ENCODE data around the gene APAF1. TPM values are rescaled to one million over a fixed set of nuclear protein-coding genes. Genes with fewer than 3 reads are reported as not detected.
"Not testable (repeated sequence)": the region's sequence is repeated elsewhere in the genome, so short reads cannot be mapped to it uniquely, and the experiment has no call there.

APAF1 gene
- total and polyA plus RNA-seq, 2 of the 13 experiments (the other 11 are each of a cell fraction or from before 2014, with no cell fraction given) = 6.0 to 13.0 TPM

GRCh38 chr12:98597313-98597712 lies 47.8 kb upstream of the APAF1 start:
- CTCF ChIA-PET (ENCODE audit: low intra/inter-chr PET ratio, low total read pairs); in situ Hi-C loops (cut with HindIII; ENCODE audit: extremely low pct_ligation_motif_present, low pct_unique_long_range_greater_than_20kb); FAIRE-seq; ATAC-seq; BruUV-seq (replicated peaks); H3K9me3 ChIP-seq (ENCODE audit: low read length); H3K4me2 ChIP-seq (ENCODE audit: low read depth, low read length); H3K9ac ChIP-seq (ENCODE audit: insufficient read depth, low read depth, low read length); H3K27ac ChIP-seq (ENCODE audit: extremely low read length, insufficient read depth, low read length); H2AFZ ChIP-seq (ENCODE audit: low read length); H3K27me3 ChIP-seq (ENCODE audit: control insufficient read depth in 1 of 2, insufficient read depth in 2 of 2, low read length in 2 of 2); intact Hi-C loops (cut with micrococcal nuclease; ENCODE audit: unreplicated experiment); H3K4me3 ChIP-seq (replicated peaks in 1 of 3; ENCODE audit: insufficient read depth in 1 of 3, low read depth in 2 of 3, low read length in 3 of 3); DNase-seq (ENCODE audit: low spot score): not testable (repeated sequence)
- Histone ChIP-seq H3K79me2 (ENCODE audit: insufficient read depth, low read length) (peaks cover 48% of the 10 kb centered on the region), H4K20me1 (ENCODE audit: insufficient read depth, low read length) (peaks cover 27% of the 10 kb centered on the region), H3K36me3 (replicated peaks in 1 of 2; ENCODE audit: control insufficient read depth in 1 of 2, insufficient read depth in 2 of 2, low read length in 2 of 2) (peaks cover 16 to 55% of the 10 kb centered on the region in 2 experiments), H3K4me1 (ENCODE audit: insufficient read depth, low read length) (peaks cover 31% of the 10 kb centered on the region)
- TF ChIP-seq ZNF121 (CRISPR knock-in tag; IDR thresholded peaks at IDR 0.05) (peak; percentile 67), RBFOX2 (IDR thresholded peaks at IDR 0.05; ENCODE audit: low read depth, low read length) (peak; percentile 27; the same call in 1 of the 2 replicates)
- POLR2A ChIA-PET = interaction anchor here (0.9 kb wide), 1 partner anchor 46 kb away, joined by 3 read pairs; no protein-coding TSS in a partner anchor
- WGBS (ENCODE audit: low lambda C conversion rate) = 97% methylated on average over 5 of the region's 5 CpGs

GRCh38 chr12:98601924-98602323 lies 43.2 kb upstream of the APAF1 start:
- Histone ChIP-seq H2AFZ (ENCODE audit: low read length) (no peak overlapping the region), H3K4me3 (replicated peaks in 1 of 3; ENCODE audit: insufficient read depth in 1 of 3, low read depth in 2 of 3, low read length in 3 of 3) (no peak overlapping the region), H3K9me3 (ENCODE audit: low read length) (no peaks in the 10 kb centered on the region), H3K27ac (ENCODE audit: extremely low read length, insufficient read depth, low read length) (no peak overlapping the region), H4K20me1 (ENCODE audit: insufficient read depth, low read length) (peaks cover under 1% of the 10 kb centered on the region; the same call in 1 of the 2 replicates), H3K36me3 (replicated peaks in 1 of 2; ENCODE audit: control insufficient read depth in 1 of 2, insufficient read depth in 2 of 2, low read length in 2 of 2) (peaks cover 11 to 54% of the 10 kb centered on the region in 2 experiments), H3K79me2 (ENCODE audit: insufficient read depth, low read length) (peaks cover 14% of the 10 kb centered on the region), H3K4me2 (ENCODE audit: low read depth, low read length) (no peak overlapping the region), H3K9ac (ENCODE audit: insufficient read depth, low read depth, low read length) (no peak overlapping the region), H3K4me1 (ENCODE audit: insufficient read depth, low read length) (peaks cover 7% of the 10 kb centered on the region), H3K27me3 (ENCODE audit: control insufficient read depth in 1 of 2, insufficient read depth in 2 of 2, low read length in 2 of 2) (no peaks in the 10 kb centered on the region)
- POLR2A ChIA-PET = interaction anchor here (1.0 to 5.2 kb wide), 2 partner anchors 8 to 15 kb away, joined by 3 to 32 read pairs; partner anchors contain the start of gene SLC25A3
- CTCF ChIA-PET (ENCODE audit: low intra/inter-chr PET ratio, low total read pairs) = no interaction called here
- ATAC-seq (no peak), FAIRE-seq (no peak), DNase-seq (ENCODE audit: low spot score) (no peak)
- no peak for TF ChIP-seq FOXM1 (CRISPR knock-in tag; IDR thresholded peaks at IDR 0.05)
- TF ChIP-seq GZF1 (CRISPR knock-in tag; IDR thresholded peaks at IDR 0.05) = no peak
- 97% methylated on average over 8 of the region's 8 CpGs for WGBS (ENCODE audit: low lambda C conversion rate)
- in situ Hi-C loops (cut with HindIII; ENCODE audit: extremely low pct_ligation_motif_present, low pct_unique_long_range_greater_than_20kb) = no loop called here
- intact Hi-C loops (cut with micrococcal nuclease; ENCODE audit: unreplicated experiment) = no loop called here
- BruUV-seq (replicated peaks) = no TSS peak
